HG03342 (cell line): ENCODE data around the gene CD244.

Experiments used
- ATAC-seq: cut with Tn5 transposase; IDR thresholded peaks from one replicate; pipeline ENCODE4 v1.9.1; 2021; ENCODE audit warnings: mild to moderate bottlenecking, moderate library complexity; ENCODE audit not compliant: unreplicated experiment

Gene CD244

DNA sequence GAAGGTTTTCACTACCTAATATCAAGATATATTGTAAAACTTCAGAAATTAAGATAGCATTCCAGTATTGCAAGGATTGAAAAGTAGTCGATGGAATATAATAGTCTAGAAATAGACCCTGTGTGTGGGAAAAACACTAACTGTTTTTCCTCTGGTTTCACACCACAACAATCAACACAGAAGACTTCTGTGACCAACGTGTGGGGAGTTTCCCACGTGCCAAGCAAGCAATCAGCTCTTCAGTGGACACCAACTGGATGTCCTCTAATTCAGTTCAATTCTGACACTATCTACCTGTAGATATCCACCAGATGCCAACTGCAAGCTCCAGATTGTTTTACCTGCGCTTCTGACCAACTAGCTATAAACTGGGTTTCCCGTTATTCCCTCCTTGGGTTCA, 12.1 kb downstream of the CD244 start:
- ATAC-seq, result no peak

DNA sequence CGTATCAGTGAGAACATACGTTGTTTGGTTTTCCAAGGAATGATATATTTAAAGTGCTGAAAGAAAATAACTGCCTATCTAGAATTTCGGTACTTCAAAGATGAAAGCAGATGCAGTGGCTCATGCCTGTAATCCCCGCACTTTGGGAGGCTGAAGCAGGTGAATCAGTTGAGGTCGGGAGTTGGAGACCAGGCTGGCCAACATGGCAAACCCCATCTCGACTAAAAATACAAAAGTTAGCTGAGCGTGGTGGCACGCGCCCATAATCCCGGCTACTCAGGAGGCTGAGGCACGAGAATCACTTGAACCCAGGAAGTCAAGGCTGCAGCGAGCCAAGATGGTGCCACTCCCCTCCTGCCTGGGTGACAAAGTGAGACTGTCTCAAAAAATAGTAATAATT, 16.4 kb downstream of the CD244 start:
- ATAC-seq, result no peak

DNA sequence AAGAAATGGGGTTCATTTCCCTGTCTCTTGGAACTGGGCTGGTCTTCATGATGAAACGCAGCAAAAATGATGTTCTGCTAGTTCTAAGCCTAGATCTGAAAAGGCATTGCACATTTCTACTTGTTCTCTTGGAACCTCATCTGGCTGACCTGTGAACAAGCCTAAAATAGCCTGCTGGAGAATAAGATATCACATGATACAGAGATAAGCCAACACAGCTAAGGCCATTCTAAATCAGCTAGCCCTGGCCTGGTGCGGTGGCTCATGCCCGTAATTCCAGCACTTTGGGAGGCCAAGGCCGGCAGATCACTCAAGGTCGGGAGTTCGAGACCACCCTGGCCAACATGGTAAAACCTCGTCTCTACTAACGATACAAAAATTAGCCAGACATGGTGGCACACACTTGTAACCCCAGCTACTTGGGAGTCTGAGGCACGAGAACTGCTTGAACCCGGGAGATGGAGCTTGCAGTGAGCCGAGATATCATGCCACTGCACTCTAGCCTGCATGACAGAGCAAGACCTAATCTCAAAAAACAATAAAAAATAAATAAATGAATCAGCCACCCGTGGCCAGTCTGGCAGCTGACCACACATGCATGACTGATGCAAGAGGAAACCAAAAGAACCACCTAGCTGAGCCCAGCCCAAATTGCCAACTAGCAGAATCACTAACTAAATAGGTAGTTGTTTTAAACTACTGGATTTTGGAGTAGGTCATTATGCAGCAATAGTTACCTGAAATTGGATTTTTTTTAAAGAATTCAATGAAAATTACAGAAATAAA, 18.0 kb downstream of the CD244 start:
- ATAC-seq, result no peak

DNA sequence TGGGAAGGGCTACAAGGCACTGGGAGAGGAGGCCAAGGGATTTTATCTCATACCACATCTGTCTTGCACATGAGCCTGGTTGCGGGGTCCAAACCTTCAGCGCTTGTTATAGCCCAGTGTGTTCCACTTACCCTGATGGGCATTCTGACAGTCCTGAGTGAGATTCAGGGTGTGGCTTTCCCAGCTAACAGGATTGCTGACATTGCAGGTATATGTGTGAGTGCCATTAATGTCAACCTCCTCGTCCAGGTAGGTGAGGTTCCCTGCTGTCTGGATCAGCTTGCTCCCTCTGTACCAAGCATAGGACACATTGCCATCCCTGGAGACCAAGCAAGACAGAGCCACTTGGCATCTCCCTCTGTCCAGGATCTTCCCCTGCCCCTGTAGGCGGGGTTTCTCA, 21.6 kb downstream of the CD244 start:
- ATAC-seq, result no peak

DNA sequence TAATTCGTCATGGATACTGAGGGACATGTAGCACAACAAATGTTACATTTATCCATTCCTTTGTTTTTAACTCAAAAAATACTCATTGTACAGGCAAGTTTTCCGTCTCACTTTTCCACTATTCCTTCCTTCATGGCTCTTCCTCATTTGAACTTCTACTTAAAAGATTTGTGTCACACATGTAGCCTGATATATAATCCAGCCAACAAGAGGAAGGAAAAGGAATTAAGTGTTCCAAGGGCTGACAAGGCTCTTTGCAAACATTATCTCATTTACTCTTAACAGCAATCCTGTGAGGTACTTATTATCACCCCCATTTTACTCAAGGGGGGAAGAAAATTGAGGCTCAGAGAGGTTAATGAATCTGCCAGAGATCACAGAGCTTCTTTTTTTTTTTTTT, 22.9 kb downstream of the CD244 start:
- ATAC-seq, result no peak

DNA sequence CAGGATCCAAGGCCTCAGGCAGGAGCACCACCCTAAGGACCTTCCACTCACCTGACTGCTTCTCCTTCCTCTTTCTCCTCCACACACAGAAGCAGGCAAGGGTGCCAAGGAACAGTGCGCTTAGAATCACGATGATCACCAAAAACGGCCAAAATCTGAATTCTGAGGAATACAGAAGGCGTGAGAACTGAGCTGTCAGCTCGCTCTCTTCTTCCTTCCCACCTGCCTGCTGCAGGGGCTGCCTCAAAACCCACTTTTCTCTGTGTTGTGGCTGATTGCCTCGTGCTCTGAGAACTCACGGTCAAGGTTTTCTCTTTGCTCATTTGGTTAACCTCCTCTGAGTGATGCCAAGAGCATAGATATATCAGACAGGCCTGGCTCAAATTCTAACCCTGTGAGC, 23.8 kb downstream of the CD244 start:
- ATAC-seq, result no peak

DNA sequence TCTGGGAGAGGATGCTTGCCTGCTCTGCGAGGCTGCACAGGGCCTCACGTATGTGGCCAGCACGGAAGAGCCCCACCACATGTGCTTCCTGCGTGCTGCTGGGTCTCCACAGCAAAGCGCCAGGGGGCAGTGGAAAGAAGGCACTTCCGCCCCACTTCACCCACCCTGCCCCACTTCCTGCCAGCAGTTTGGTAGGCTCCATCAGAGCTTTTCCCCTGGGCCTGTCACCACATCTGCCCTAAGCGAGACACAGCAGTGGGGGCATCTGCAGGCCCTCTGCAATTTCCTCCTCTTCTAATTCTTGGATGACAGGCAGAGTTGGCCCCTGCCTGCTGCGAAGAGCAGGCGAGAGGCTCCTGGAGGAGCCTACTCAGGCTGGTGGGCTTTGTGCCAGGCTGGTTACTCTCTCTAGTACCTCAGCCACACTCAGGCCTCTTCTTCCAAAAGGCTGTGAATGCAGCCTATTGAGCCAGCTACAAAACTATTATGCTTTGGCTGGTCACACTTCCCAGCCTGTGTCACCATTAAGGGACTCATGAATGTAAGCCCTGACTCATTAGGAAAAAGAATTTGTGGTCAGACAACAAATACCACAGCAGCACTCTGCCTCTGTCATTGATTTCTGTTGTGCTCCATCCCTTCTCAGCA, 25.0 kb downstream of the CD244 start:
- peak; percentile 64 for ATAC-seq

DNA sequence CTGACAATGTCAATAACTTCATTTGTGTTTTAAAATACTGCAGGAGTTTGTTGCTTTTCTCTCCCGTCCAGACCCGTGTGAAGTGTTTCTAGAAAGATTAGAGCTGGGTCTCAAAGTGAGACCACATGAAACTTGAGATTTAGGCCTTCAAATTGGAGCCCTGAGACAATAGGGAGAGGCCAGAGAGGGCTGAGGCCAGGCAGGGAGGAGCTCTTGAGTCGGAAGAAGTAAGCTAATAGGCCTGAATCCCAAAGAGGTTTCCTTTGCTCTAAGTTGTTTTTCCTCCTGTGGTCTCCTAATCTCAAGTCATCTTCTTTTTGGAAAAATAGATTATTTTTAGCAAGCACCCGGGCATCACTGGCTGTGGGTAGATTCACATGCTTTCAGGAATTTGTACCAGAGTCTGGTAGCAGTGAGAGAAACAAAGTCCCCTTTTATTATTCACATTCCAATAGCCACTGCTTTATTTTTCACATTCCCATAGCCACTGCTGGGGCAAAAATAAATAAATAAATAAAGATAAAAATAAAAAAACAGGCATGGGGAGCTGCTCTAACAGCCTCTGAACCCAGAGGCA, 25.6 kb downstream of the CD244 start:
- ATAC-seq, result no peak

DNA sequence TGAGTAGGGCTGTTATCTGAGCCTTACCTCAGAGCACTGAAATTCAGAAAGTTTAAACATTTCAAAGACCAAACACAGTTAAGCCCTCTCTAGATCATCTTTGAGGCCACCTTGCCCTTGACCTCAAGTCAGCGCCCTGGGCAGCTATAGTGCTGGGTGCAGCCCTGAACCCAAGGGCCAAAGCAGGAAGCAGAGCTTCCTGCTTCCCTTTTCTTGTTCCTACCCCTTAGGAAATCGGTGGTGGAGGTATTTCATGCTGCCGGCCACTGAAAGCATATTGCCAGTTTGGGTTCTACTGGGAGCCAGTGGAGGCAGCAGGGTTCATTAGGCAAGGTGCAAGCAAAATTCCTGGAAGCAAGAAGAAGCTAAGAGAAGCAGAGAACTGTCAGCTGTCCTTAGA, 26.1 kb downstream of the CD244 start:
- ATAC-seq, result no peak

DNA sequence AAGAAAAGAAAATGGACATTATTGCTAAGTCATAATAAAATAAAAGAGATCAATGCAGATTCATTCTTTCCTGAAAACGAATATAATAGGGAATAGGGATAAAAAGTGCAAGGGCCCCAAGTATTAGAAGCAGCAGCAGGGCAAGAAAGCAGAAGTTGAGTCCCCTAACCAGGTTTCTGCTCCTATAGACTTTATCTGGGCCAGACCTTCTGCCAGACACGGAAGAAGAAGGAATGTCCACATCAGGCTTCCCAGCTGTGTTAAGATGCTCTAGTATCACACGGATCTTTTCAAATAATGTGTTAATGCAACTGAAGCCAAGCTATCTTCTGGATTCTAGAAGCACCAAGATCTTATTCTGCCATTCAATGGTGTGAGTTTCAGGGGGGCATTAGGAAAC, 26.9 kb downstream of the CD244 start:
- ATAC-seq, result no peak

DNA sequence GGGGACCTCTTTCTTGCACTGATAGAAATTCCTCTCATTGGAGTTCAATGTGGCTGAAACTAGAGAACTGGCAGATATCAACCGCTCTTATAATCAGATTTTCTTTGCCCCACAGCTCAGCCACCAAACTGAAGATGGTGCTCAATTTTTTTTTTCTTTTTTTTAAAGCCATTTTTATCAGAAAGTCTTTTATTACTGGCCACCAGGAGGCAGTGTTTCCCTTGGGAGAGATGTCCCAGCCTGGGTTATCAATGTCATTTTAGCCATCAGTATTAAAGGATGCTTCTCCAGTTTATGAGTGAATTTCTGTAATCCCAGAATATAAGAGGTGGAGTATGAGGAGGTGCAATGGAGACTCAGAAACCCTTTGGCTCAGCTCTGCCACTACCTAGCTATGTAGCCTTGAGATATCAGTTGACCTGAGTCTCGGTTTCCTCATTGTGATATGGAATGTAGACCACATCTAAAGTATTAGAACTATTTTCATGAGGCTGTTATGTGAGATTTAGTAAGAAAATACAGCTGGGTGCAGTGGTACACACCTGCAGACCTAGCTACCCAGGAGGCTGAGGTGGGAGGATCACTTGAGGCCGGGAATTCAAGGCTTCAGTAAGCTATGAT, 27.6 kb downstream of the CD244 start:
- no peak for ATAC-seq

DNA sequence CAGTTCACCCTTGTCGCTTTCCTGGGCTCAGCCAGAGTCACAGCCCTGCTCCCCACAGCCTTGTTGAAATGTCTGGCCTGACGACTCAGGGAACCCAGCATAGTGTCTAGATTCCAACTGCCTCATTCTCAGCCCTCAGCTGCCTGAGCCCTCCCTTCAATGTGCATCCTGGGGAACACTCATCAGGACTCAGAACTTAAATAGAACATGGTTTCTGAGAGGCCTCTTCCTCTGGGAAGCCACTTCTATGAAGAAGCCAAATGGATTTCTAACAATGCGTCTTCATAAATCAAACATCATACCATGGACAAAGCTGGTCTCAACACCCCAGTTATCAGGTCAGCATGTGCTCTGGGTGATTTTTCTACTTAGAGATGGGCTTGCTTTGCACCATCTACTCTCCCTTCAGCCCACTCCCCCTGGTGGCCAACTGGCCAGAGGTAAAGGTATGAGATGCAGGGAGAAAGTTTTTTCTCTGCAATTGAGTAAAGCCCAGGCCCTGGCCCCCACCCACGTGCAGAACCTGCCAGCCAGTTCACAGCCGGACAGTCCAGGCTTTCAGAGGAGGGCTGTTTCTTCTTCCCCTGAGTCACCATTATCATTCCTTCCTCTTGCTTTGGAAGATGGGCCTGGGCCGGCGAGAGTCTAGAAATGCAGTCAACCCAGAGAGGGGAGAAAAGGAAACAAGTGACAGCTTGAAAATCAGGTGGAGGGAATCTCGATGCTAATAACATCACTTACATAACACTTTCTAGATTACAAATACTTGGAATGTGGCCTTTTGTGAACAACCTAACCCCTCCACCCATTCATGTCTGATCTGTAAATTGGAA, 32.1 kb downstream of the CD244 start:
- no peak for ATAC-seq

DNA sequence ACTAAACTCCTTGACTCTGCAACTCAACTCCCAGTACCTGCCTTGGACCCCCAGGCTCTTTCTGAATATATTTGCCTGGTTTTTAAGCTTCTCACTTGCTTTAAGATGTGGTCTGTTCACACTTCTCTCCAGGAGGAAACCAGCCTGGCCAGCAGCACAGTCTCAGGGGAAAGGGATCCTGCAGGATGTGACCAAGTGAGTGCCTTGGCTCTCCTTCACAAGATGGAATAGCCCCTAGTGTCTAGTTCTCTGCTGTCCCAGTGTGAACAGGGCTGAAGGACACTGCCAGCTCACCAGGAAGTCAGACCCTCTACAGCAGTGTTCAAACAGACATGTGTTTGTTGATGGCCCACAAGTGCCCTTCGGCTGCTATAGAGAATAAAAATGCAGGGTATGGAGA, 32.9 kb downstream of the CD244 start:
- ATAC-seq, result no peak

DNA sequence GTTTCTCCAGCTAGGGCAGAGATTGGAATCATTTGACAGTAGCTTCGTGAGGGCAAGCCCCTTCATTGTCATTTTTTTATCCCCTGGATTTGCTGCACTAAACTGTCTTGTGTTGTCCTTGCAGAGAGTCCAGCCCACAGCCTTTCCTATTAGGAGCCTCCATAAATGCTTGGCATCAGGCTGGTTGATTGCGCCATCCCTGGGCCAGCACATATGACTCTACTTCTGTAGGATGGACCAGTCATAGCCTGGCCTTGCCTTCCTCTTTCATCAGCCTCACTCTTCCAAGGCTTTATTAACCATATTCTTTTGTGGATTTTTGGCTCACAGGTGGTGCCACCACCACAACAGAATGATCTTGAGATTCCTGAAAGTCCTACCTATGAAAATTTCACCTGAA, 35.3 kb downstream of the CD244 start:
- ATAC-seq, result no peak

DNA sequence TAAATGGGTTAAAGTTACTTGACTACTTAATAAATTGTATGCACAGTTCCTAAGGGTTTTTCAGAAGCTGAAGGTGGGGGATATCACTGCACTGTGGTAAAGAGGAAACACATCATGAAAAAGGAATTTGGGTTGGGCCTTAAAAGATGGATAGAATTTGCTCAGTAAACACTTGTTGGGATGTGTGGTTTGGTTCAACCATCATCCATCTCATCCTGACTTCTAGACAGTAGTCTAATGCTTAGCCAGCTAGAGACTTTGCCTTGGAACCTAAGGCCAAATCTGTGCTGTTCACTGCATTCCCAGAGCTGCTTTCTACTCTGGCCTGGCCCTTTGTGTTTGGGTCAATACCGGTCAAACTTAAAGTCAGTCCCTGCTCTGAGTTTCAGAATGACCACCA, 36.1 kb downstream of the CD244 start:
- no peak for ATAC-seq

DNA sequence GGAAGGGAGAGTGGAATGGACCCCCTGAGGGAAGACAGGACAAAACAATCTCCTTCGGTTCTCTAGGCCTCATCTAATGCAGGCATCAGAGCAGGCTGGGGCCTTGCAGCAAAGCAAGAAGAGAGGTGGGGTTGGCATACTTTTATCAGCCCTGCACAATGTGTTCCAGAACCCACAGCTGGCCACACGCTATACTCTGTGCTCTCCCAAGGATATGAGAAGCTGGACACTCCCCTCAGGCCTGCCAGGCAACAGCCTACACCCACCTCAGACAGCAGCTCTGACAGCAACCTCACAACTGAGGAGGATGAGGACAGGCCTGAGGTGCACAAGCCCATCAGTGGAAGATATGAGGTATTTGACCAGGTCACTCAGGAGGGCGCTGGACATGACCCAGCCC, 39.4 kb downstream of the CD244 start:
- no peak for ATAC-seq

DNA sequence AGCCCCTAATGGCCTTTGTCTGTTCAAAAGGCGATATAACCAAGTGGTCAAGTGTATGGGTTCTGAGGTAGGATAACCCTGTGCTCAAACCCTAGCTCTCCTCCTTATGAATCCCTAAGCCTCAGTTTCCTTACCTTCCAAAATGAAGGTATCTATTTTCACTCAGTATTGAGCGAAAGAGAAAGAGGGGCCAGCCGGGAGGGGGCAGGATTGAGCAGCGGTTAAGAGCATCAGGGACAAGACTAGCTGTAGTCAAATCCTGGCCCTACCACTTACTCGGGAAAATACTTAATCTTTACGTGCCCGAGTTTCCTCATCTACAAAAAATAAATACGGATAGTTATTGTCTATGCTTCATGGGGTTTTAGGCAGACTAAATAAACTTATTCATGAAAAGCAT, 41.1 kb downstream of the CD244 start:
- ATAC-seq, result no peak

DNA sequence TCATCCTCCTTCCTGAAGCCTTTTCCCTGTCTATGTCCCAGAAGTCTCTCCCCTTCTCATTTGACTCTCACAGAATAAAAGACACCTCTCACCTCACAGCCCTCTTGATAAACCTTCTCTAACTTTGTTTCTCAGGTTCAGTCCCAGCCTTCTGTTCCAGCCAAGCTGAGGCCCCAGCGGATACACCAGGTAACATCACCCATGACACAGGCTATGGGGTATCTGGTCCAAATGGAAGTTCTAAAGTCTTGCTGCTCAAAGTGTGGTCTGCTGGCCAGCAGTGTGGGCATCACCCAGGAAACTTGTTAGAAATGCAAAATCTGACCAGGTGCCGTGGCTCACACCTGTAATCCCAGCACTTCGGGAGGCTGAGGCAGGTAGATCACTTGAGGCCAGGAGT, 43.5 kb downstream of the CD244 start:
- no peak for ATAC-seq

DNA sequence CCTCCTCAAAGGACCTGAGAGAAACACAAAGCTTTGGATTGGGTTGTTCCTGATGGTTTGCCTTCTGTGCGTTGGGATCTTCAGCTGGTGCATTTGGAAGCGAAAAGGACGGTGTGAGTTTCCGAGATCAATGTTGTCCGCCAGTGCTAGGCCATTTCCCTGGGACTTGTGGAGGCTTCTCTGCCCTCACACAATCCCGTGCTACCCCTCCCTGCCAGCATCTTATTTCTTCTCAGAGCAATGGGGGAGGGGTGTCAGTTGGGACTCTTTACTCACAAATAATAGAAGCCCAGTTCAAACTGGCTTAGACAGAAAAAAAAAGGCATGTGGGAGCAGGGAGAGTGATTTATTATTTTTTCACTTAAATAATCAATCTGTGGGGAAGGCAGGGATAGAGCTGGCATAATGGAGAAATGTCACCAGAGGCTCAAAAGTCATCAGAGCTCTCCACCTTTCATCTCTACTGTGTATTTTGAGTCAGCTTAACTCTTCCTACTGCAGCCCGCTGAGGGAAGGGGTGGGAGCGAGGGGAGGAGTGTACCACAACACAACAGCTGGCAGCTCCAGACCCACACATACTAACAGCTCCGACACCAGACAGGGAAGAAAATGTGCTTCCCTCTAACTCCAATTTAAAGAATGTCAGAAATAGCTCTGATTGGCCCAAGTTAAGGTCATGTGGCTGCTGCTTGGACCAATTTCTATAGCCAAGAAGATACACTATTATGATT, 44.3 kb downstream of the CD244 start:
- ATAC-seq, result no peak

DNA sequence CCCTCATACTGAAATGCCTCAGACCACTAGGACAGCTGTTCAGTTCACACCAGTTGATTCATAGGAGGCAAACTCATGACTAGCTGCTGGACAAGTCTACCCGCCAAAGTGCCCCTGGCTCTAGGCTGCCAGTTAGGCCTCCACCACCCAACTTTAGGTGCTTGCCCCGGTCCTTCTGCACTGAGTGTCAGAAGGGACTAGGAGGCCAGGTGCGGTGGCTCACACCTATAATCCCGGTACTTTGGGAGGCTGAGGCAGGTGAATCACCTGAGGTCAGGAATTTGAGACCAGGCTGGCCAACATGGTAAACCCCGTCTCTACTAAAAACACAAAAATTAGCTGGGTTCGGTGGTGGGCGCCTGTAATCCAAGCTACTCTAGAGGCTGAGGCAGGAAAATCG, 47.8 kb downstream of the CD244 start:
- no peak for ATAC-seq
